GM21515 (cell line): ENCODE results near the gene BLM.
"Not testable (repeated sequence)": the region's sequence is repeated elsewhere in the genome, so short reads cannot be mapped to it uniquely, and the experiment has no call there.

Source experiments
- ATAC-seq: cut with Tn5 transposase; IDR thresholded peaks from one replicate; pipeline ENCODE4 v1.9.1; 2021; ENCODE audit not compliant: unreplicated experiment

BLM gene

DNA sequence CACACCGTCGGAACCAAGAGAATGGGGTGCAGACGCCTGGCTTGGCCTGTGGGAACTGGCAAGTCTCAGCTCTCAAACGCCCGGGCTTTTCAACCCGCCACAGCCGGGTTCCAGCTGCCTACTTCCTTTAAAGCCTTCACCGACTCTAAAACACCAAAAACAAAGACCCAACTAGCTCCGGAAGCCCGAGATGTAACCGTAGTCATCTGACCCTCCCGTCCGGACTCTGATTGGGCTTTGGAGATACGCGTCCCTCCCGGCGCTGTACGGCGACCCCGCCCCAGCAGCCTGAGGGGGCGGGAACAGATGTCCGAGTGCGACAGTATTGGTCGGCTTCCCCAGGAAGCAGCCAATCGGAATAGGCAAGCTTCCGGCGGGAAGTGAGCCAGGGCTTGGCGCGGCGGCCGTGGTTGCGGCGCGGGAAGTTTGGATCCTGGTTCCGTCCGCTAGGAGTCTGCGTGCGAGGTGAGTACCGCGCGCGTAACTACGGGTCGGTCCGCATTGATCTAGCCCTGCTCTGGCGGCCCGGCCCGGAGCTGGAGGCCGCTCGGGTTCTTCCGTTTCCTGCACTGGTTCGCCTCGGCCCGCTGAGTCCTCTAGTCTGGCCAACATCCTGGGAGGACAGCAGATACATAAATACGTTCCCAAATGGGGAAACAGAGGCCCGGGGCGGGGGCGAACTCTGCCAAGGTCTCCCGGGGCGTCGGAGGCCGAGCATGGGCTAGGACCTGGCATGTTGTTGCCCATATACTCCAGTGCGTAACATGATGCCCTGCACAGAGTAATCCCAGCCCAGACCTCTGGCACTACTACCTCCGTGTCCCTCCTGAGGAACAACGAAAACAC, at the start of gene BLM:
BLM (plus strand) TSS at position 371 of the 846 bp plus-strand sequence. CDS start 30,047 bp downstream, outside the sequence.
- ATAC-seq: peak; percentile 99

DNA sequence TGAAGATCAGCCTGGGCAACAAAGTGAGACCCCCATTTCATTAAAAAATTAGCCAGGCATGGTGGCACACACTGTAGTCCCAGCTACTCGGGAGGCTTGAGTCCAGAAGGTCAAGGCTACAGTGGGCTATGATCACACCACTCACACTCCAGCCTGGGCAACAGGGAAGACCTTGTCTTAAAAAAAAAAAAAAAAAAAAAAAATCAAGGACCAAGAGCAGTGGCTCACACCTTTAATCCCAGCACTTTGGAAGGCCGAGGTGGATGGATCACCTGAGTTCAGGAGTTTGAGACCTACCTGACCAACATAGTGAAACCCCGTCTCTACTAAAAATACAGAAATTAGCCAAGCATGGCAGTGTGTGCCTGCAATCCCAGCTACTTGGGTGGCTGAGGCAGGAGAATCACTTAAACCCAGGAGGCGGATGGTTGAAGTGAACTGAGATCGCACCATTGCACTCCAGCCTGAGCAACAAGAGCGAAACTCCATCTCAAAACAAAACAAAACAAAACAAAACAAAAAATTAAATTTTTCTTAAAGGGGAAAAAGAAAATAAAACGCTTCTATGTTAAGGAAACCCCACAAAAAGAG, 49.3 kb upstream of the BLM start:
- ATAC-seq: not testable (repeated sequence)

DNA sequence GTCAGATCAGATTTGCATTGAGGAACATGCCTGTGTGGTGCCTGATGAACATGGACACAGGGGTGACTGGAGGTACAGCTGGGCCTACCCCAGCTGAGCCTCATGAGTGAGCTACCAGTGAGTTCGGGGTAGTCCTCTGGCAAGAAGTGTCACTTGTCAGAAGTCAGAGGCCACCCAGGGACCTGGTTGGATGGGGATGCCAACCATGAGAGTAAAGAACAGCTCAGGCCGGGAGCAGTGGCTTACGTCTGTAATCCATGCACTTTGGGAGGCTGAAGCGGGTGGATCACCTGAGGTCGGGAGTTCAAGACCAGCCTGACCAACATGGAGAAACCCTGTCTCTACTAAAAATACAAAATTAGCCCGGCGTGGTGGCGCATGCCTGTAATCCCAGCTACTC, 46.5 kb upstream of the BLM start:
- ATAC-seq: not testable (repeated sequence)

DNA sequence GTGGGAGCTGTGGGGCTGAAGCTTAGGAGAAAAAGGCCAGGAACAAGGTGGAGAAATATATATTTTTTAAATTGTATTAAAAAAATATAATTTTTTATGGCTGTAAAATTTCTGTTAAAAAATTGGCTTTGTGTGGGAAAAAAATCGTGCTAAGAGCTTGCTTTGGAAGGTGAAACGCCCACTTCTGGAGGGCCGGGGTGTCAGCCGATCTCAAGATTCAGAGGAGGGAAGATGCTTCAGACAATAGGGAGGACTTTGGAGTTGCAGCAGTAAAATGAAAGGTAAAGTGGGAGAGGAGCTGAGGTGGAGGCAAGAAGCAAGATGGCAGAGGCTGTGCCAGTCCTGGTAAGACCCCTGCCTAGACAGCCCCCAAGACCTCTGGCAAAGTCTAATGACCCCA, 45.9 kb upstream of the BLM start:
- ATAC-seq: no peak

DNA sequence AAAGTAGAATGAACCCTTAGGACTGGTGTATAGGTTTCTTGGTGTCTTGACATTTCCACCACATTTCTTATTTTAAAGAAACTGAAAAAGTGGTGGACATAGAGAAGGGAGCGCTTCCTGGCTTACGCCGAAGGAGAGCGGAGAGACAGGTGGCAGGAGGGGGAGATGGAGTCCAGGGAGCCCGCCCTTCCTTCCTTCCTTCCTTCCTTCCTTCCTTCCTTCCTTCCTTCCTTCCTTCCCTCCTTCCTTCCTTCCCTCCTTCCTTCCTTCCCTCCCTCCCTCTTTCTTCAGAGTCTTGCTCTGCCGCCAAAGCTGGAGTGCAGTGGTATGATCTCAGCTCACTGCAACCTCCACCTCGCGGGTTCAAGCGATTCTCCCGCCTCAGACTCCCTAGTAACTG, 43.8 kb upstream of the BLM start:
- ATAC-seq: not testable (repeated sequence)

DNA sequence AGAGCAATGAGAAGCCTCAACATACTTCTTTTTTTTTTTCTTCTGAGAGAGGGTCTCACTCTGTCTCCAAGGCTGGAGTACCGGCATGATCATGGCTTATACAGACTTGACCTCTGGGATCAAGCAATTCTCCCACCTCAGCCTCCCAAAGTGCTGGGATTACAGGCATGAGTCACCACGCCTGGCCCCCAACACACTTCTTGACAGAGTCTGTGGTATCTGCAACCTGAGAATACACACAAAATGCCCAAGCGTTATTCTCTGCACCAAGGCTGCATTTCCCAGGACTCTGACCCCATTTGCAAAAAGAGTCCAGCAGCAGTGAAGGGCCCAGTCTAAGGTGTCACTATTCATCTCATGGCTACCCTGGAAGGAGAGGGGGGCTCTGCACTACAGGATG, 42.7 kb upstream of the BLM start:
- no peak for ATAC-seq

DNA sequence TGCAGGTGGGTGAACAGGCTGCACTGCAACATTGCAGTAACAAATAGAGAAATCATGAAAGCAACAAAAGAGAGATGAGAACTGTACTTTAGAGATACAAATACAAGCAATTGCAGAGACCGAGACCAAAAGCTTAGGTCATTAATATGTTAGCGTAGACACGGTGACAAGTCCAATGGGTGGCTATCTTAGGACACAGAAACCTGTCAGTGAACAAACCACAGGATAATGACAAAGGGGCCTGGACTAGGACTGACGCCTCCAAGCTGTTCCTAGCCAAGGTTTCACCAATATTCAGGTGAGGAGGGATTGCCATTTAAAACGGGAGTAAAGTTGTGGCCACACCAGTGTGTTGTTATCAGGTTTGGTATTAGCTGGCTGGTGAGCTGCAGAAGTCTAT, 41.7 kb upstream of the BLM start:
- ATAC-seq: no peak

DNA sequence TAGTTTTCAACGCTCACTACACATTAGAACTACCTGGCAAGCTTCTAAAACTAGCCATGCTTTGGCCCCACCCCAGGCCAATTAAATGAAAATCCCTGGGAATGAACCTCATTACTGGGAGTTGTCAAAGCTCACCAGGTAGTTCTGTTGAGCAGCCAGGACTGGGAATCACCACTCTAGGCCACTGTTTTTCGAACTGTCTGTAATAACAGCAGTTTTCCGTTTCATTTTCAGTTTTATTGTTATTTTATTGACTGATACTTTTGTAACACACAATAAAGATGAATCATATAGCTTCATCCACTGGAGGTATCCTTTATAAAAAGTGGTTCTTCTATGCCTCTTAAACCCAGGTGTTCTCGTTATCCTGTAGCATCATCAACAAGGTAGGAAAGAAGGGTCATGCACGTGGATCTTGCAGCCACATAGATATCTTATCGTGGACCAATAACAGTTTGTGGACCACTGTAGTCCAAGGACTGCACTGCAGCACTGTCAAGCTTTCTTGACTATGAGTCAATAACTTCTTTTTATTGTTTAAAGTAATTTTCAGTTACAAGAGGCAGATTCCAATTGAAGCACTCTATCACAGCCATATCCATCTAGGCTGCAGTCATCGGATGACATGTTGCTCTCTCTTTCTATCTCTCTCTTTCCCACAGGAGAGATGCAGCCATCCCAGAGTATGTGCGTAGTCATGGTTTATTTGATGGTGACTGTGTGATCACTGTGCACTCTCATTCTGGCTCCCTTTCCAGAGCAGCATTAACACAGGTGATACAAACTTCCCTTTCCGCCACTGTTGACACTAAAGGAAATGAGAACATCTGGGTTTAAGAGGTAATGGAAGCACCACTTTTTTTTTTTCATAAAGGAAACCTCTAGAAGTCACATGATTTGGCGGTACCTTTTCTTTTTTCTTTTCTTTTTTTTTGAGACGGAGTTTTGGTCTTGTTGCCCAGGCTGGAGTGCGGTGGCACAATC, 39.0 kb upstream of the BLM start:
- ATAC-seq: no peak

DNA sequence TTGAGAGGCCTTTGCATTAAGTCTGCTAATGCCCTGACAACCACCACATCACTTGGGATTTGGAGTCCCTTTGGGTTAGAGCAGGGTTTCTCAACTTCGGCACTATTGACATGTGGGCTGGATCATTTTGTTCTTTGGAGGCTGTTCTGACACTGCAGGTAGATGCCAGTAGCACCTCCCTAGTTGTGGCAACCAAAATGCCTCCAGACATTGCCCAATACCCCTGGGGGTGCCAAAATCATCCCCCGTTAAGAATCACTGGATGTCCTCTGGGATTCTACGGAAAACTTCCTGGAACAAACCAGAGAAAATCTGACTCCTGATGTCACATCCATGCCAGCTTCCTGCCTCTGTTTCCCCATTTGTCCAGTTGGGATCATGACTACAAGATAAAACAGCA, 37.2 kb upstream of the BLM start:
- no peak for ATAC-seq

DNA sequence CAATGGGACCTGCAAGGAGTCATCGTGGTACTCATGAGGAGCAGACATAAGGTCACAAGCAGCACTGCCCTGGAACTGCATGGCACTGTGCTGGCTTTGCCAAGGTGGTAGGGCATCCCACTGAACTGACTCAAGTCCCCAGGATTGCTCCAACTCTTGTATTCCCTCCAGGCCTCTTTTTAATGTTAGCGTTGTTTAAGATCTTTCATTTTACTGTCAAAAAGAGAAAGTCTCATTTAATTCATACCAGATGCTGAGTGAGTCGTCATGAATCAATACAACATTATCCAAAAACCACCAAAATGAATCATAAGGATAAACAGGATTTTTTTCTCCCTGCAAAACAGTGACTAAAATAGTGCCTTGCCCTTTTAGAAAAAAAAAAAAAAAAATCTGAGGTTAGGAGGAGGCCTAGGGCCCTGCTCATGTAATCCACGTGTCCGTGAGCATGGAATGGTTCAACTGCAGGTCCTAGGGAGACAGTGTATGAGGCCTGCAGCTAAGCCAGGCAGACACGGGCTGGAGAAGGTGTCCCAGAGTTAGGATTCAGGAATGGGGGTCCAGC, 36.7 kb upstream of the BLM start:
- ATAC-seq: no peak

DNA sequence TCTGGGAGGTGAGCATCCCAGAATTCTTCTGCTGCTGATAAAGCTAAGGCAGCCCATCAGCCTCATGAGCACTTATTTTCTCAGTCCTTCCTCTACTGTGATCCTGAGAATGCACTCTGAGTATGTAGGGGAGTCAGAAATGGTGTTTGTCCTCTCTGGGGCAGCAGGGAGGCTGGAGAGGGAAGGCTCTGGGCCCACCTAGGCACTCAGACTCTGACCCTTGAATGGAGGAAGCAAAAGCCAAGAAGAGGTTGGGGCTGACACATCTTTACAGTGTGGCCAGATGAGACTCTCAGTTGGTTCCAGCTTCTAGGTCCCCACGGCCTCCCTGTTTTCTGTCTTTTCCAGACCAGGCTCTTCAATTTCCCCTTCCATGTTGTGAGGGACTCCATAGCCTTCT, 36.1 kb upstream of the BLM start:
- ATAC-seq: no peak

DNA sequence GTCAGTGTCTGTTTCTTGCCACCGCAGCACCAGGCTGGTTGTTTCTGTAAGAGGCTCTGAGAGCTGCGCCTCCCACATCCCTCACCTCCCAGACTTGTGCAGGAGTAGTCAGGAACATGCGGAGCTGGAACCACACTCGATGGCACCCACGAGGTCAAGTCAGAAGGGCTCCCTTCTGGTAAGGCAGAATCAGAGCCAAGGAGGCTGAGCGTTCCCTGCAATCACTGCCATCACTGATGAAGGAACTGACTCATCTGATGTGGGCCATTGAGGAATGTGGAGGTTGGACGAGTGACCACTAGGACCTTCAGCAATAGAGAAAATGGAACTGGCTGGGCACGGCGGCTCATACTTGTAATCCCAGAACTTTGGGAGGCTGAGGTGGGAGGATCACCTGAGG, 35.7 kb upstream of the BLM start:
- ATAC-seq: no peak

DNA sequence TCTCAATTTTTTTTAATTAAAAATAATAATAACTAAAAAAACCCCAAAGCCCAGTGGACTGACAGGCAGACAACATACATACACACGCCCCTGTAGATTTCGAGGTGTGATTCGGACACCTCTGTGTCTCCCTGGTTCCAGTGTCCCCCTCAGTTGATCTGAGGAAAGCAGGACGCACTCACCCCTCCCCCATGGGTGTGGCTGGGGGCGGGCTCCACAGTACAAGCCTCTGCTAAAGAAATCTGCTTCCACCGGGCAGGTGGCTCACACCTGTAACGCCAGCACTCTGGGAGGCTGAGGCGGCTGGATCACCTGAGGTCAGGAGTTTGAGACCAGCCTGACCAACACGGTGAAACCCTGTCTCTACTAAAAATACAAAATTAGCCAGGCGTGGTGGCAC, 33.8 kb upstream of the BLM start:
- ATAC-seq: no peak

DNA sequence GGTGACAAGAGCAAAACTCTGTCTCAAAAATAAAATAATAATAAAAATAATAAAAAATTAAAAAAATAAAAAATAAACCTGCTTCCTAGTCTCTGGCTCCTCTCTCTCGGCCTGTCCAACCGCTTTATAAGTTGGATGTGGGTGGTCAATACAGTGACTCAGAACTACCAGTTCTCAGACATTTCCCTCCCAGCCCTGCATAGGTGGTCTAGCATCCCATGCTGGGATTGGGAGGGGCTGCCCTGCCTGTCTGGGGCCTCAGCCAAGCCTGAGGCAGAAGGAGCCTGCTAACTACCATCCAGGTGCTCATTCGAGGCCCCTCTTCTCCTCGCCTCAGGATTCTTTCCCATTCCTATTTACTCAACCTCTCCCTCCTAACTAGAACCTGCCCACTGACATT, 33.3 kb upstream of the BLM start:
- ATAC-seq: no peak

DNA sequence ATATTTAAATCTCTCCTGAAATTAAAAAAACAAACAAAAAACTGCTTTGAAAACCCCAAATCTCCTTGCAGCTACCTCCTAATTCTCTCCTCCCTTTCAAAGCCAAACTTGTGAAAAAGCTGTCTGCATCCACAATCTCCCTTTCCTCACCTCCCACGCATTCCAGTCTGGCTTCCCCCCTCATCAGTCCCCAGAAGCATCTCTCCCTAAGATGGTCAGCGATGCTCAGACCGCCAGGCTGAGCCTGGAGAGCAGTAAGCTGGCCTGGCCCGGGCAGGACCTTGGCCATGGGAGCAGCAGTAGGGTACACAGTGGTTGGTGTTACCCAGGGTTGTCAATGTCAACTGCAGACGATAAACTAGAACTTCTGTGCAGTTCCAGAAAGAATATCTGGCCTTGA, 32.9 kb upstream of the BLM start:
- ATAC-seq: no peak

DNA sequence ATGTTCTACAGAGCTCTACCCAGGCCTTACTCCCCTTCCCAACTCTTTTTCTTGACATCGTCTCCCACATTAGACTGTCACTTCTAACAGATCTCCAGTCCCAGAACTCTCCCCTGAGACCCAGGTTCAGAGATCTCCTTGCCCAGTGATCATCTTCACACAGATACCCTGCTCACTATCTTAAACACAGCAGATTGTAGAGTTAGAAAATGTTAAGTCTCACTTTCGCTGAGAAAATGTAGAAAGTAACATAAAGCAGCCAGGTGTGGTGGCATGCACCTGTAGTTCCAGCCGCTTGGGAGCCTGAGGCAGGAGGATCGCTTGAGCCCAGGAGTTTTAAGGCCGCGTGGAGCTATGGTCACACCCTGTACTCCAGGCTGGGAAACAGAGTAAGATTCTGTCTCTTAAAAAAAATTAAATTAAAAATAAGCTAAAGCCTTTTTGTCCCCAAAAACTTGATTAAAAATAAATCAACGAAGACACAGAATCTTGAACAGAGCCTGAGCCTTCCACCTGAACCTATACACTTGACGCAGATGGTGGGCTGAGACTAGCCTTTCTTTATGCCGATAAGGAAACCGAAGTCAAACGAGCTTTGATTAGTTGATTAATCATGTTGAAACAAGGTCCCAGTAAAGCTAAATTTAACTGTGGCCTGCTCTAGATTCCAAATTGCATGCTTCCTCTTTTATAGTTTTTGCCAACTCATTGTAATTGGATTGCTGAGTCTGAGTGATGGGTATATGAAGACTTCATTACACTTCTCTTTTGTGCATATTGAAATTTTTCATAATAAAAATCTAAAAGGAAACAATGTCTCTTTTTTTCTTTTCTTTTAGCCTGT, 31.3 kb upstream of the BLM start:
- ATAC-seq: peak; percentile 20

DNA sequence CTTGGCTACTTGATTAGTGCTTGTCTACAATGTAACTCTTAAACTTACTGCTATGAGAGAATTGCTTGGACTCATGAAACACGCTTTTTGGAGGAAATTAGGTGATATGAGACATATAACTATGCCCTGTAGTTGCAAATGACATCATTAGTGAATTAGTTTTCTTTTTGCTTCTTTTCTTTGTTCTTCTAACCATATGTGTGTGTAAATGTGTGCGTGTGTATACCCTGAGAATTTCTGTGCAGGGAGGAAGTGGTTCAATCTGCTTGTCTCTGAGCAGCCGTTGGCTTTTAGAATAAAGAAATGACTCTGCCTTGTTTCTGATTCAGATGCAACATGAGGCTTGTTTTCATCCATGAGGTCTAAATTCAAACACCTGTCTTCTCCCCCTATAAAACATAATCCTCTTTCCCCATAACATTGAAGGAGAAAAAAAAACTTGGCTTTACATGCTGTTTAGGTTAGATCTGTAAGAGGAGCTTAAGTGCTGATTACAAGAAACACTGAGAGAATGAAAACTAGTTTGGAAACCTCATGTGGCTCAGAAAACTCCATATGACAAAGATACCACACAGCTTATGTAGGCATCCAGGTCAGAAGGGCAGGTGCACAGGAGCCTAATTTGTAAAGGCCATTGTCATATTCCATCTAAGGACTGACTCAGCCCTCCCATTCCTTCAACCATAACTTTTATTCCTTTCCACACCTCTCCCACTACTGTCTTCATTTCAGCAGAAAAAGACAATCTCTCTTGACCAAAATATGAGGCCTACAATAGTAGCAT, 30.5 kb upstream of the BLM start:
- peak; percentile 76 for ATAC-seq

DNA sequence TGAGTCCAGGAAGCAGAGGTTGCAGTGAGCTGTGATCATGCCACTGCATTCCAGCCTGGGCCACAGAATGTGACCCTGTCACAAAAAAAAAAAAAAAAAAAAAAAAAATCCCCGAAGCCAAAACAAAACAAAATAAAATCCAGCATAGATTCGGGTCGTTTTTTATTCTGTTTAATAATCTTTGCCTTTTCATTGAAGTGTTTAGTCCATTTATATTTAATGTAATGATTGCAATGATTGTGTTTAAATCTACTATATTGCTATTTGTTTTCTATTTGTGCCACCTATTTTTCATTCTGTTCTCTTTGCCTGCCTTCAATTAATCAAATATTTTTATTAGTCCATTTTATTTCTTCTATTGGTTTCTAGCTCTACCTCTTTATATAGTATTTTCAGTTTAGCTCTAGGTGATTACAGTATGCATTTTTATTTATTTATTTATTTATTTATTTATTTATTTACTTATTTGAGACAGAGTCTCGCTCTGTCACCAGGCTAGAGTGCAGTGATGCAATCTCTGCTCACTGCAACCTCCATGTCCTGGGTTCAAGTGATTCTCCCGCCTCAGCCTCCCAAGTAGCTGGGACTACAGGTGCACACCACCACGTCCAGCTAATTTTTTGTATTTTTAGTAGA, 27.7 kb upstream of the BLM start:
- ATAC-seq: not testable (repeated sequence)

DNA sequence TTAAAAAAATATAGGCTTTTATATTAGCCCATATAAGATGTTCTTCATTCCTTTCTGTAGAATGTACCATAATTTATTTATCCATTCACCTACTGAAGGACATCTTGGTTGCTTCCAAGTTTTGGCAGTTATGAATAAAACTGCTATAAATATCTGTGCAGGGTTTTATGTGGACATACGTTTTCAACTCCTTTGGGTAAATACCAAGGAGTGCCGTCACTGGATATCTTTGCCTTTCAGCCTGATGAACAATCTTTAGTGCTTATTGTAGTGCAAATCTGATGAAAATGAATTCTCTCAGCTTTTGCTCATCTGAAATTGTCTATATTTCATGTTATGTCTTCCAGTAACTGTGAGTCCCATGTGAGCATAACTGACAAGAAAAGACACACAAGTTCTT, 26.6 kb upstream of the BLM start:
- ATAC-seq: no peak
